Lower leg skin (tissue), 3 donors: Measurements from ENCODE around the gene KCNIP2.

Source experiments
- CTCF ChIP-seq, 3 donors: fragments of 450-650 bp; IDR thresholded peaks; one replicate each; pipeline ENCODE4 v1.5.1; 2016; ENCODE audit warnings: antibody characterized with exemption in 3 of 3, mild to moderate bottlenecking in 3 of 3, moderate library complexity in 2 of 3
- POLR2A ChIP-seq, 2 donors: fragments of 450-650 bp; IDR thresholded peaks; one replicate each; pipeline ENCODE4 v1.6.1; 2016 to 2017; ENCODE audit warnings: antibody characterized with exemption in 2 of 2, mild to moderate bottlenecking in 1 of 2, moderate library complexity in 1 of 2

- TF ChIP-seq CTCF (IDR thresholded peaks at IDR 0.05): no peak
- no peak for TF ChIP-seq POLR2A (IDR thresholded peaks at IDR 0.05)
Observed at GRCh38 chr10:101817337-101818118, 26.1 kb downstream of the KCNIP2 start.
